SK-N-MC (cell line): ENCODE measurements around the gene BICDL1.

Source experiments
- EZH2 ChIP-seq: fragments of 200-600 bp; sonication (generic); IDR thresholded peaks from one replicate; pipeline ENCODE4 v1.6.1; 2017; ENCODE audit warnings: antibody characterized with exemption
- FOXP2 ChIP-seq: optimal IDR thresholded peaks from 2 replicates; pipeline ENCODE3; 2011; ENCODE audit warnings: mild to moderate bottlenecking, moderate library complexity; ENCODE audit not compliant: insufficient read depth; ENCODE audit errors: extremely low read length, control extremely low read depth
- POLR2AphosphoS5 ChIP-seq: IDR thresholded peaks from 2 replicates; pipeline ENCODE4 v1.6.1; 2012; ENCODE audit warnings: mild to moderate bottlenecking, low read depth, low read length, borderline replicate concordance

GRCh38 chr12:119942386-119942785 lies 46.6 kb upstream of the BICDL1 start:
- no peak for TF ChIP-seq POLR2AphosphoS5
- TF ChIP-seq FOXP2: no peak
- no peak for TF ChIP-seq EZH2
